CD4-positive, alpha-beta T cell treated with Interleukin-15 for 4 hours (primary cell): ENCODE results near the gene YBEY.
A peak's percentile ranks its signal among the peaks of the same experiment; 100 is the strongest.

ENCODE experiments used
- DNase-seq: peaks from one replicate; pipeline ENCODE4 v3.0.0-alpha.2; 2020; ENCODE audit warnings: low spot score

Gene YBEY

GRCh38 chr21:46264690-46265144 lies 21.4 kb upstream of the YBEY start:
- DNase-seq, result no peak

- no peak for DNase-seq
Measured at GRCh38 chr21:46265736-46266525, 20.2 kb upstream of the YBEY start.

DNA sequence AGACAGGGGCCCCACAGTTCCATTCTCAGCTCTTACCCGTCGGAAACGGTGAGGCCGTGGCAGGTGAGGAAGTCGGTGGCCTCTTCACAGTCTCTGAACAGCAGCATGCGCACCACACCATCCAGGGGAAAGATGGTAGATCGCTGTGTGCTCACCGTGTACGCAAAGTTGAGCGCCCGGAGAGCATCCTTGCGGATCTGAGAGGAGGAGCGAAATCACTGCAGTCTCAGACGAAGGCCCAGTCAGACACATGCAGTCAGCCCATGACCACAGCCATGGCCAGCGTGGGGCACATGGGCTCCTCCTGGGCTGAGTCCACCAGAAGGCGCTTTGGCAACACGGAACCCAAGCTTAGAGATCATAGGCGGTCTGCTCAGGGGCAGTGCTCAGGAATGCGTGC lies 19.2 kb upstream of the YBEY start:
- DNase-seq, result no peak

GRCh38 chr21:46268371-46268770 lies 17.8 kb upstream of the YBEY start:
- DNase-seq, result no peak

DNA sequence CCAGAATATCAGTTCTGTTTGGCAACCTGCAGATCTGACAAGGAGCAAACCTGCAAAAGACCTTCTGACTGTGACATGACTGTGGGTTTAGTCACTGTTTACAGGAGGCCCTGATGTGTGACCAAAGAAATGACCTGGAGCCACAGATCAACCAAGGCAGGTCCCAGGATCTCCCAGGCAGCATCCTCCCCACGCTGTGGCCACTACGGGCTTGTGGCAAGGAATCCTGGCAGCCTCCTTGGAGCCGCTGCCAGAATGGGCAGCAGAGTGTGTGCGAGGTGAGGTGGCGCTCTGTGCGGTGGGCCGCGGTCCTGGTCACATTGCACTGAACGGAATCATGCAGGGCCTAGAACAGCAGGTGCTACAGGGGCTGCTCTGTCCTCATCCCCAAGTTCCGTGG lies 16.7 kb upstream of the YBEY start:
- no peak for DNase-seq

- DNase-seq, result no peak
Measured at GRCh38 chr21:46273341-46273740, 12.8 kb upstream of the YBEY start.

GRCh38 chr21:46274797-46275390 lies 11.2 kb upstream of the YBEY start:
- DNase-seq, result no peak

DNA sequence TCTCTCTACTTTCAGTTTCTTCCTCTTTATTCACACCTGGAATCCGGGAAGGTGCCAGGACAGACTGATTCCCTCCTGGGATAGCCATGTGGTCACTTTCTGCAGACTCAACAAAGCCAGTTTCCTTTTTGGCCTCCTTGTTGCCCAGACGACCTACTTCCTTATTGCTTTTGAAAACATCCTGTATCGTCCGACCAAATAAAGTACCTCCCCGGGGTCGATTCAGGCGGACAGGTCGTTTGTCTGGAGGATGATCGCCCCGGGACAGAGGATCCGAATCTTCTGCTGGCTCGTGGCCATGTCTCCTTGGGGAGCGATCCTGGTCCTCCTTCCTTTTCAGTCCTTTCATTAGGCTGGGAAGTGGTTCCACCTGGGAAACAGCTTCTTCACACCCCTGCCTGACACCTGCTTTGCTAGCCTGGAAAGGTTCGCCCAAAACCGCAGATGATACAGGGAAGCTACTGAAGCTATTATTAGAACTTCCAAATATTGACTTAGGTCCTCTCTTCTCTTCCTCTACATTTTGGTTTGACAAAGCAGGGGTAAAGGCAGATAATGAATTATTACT lies 2.0 kb upstream of the YBEY start:
- DNase-seq, result no peak

DNA sequence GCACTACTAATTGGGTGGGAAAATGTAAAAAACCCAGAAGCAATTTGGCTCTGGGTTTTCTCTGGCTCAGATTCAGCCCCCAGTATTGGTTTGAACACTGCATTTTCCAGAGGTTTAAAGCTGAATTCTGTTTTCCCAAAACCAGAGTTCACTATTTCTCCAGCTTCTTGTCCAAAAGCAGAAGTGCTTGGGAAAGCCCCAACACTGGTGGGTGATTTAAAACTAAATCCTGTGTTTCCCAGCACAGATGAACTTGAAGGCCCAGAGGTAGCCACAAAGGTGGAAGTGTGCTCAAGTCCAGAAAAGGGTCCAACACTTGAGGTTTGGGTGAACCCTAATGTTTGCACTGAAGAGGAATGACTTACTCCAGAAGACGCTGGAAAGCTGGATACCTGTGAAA lies 1.4 kb upstream of the YBEY start:
- no peak for DNase-seq

DNA sequence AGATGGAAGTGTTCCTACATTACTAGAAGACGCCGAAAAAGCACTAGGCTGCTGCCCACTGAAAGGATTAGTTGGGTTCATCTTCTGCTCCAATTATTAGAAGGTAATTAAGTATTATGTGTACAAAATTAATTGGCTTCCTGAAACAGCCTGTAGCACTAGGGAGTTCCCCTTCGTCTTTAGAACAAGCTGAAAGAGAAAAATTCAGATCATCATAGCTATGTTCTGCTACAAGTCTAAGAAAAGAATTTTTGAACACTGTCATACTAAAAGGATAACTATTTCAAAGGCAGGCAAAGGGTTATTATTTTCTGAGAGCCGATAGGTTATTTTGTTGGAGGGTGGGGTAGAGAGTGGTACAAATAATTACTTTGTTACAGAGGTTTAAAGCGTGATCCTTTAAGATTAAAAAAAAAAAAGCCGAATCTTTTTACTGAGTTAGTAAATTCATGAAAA lies 908 bp upstream of the YBEY start, which contains the start of gene MCM3AP:
MCM3AP (minus strand) TSS at position 406 of the 456 bp plus-strand sequence; CDS start at position 81, 325 bp downstream.
- no peak for DNase-seq

DNA sequence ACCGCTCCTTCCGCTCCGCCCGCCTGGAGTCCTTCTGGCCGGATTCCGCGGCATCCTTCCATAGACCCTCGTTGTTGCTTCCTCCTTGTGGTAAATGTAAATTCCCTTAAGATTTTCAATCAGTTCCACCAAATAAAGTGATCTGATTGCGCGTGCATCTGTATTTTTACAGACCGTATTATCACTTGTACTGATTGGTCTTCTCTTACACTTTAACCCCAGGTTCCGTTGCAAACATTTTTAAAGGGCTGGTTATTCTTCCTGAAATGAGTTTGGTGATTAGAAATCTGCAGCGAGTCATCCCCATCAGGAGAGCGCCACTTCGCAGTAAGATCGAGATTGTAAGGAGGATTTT lies 483 bp downstream of the YBEY start:
- no peak for DNase-seq

GRCh38 chr21:46287541-46287940 lies 1.4 kb downstream of the YBEY start:
- DNase-seq, result no peak

- no peak for DNase-seq
Measured at GRCh38 chr21:46289655-46290179, 3.6 kb downstream of the YBEY start.

- no peak for DNase-seq
Measured at GRCh38 chr21:46291561-46291960, 5.4 kb downstream of the YBEY start.

GRCh38 chr21:46294647-46295176 lies 8.6 kb downstream of the YBEY start:
- DNase-seq, result no peak

DNA sequence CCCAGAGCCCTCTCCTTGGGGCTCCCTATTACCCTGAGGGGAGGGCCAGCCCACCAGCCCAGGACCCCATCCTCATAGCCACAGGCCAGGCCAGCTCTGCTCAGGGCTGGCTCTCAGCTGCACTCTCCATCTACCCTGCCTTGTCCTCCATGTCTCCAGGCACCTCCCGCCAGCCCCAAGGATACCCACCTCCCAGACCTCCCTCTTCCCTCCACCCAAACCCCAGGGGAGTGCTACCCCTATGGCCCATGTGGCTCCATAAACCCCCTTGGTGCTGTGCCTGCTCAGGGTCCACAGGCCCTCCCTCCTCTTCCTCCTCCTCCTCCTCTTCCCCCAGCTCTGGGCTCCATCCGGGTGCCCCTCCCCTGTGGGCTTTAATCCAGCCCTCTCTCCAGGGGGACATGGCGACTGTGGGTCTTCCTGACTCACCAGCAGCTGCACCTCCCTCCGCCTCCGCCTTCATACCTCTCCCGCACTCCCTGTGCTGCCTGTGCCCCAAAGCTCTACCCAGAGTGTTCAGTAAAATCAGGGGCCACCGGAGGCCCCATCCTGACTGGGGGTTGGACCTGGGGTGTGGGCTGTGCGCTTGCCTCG lies 9.1 kb downstream of the YBEY start:
- no peak for DNase-seq

GRCh38 chr21:46295996-46296752 lies 10.0 kb downstream of the YBEY start:
- DNase-seq, result peak; percentile 37

GRCh38 chr21:46297338-46298271 lies 11.5 kb downstream of the YBEY start:
- no peak for DNase-seq

DNA sequence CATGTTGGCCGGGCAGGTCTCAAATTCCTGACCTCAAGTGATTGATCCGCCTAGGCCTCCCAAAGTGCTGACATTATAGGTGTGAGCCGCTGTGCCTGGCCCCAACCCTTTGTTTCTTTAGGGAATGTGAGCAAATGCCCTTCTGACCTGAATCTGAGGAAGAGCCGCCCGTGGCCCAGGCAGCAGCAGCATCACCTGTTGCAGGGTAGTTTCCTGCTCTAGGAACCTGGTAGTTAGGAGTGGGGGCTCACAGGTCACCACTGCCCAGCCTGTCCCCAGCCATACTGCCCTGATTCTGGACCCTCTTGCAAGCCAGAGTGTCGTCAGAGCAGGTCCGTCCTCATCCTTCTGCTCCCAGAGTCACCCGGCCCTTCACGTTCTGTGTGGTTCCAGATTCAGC lies 13.0 kb downstream of the YBEY start:
- DNase-seq, result no peak

DNA sequence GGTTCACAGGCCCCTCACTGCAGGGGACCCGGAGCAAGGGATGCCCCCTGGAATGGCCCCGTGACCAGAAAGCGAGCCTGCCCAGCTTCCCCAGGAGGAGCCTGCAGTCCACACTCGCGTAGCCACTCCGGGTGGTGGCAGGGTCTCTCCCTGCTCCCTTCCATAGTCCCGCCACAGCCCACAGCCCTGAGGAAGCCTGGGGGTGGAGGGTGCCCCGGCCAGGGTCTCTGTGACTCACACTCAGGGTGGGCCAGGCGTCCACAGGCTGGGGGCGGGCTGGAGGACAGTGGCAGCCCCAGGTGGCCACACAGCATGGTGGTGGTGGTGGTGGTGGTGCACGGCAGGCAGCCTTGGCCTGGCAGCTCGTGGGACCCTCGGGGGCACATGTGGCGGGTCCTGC lies 15.6 kb downstream of the YBEY start:
- no peak for DNase-seq

- no peak for DNase-seq
Measured at GRCh38 chr21:46304437-46304836, 18.3 kb downstream of the YBEY start.
